OCI-LY3 (cell line): ENCODE data around the gene HOXA9.

Experiments used
- CTCF ChIP-seq: fragments of 200-600, 300-600 bp; sonication (generic); IDR thresholded peaks from 2 replicates; pipeline ENCODE4 v1.5.1; 2014; ENCODE audit warnings: antibody characterized with exemption, low read length, low read depth
- EZH2phosphoT487 ChIP-seq: fragments of 200-600 bp; shearing (Covaris generic); IDR thresholded peaks from 2 replicates; pipeline ENCODE4 v1.6.1; 2018; ENCODE audit warnings: antibody characterized with exemption, mixed run types, low read depth

GRCh38 chr7:27164045-27164366 lies 1.3 kb downstream of the HOXA9 start:
- TF ChIP-seq CTCF (no peak), EZH2phosphoT487 (no peak)
